ENCODE results near the gene DYSF.

The DYSF gene

GRCh38 chr2:71513096-71513495, 59.7 kb downstream of the DYSF start:
- H3K9me3 Mint-ChIP-seq: no peaks in the 10 kb centered on the region
- ATAC-seq: peak; percentile 31
- no peaks in the 10 kb centered on the region for H3K36me3 Mint-ChIP-seq
- H3K27me3 Mint-ChIP-seq: peaks cover 35% of the 10 kb centered on the region
- no peak overlapping the region for H3K27ac Mint-ChIP-seq
- H3K4me1 Mint-ChIP-seq: no peaks in the 10 kb centered on the region
- H3K4me3 Mint-ChIP-seq: no peak overlapping the region

- H3K36me3 Mint-ChIP-seq: no peaks in the 10 kb centered on the region
- no peak overlapping the region for H3K27ac Mint-ChIP-seq
- H3K4me1 Mint-ChIP-seq: no peaks in the 10 kb centered on the region
- H3K9me3 Mint-ChIP-seq: no peaks in the 10 kb centered on the region
- H3K4me3 Mint-ChIP-seq: no peak overlapping the region
- no peak for ATAC-seq
- H3K27me3 Mint-ChIP-seq: peaks cover 35% of the 10 kb centered on the region
Measured at GRCh38 chr2:71513721-71514120, 60.4 kb downstream of the DYSF start.

GRCh38 chr2:71516253-71516888, 63.0 kb downstream of the DYSF start:
- peak; percentile 7 for ATAC-seq
- no peak overlapping the region for H3K27ac Mint-ChIP-seq

GRCh38 chr2:71517851-71518250, 64.5 kb downstream of the DYSF start:
- no peaks in the 10 kb centered on the region for H3K36me3 Mint-ChIP-seq
- H3K27me3 Mint-ChIP-seq: peaks cover 23% of the 10 kb centered on the region
- H3K4me3 Mint-ChIP-seq: no peak overlapping the region
- H3K4me1 Mint-ChIP-seq: no peaks in the 10 kb centered on the region
- no peak for ATAC-seq
- H3K9me3 Mint-ChIP-seq: peaks cover 6% of the 10 kb centered on the region
- no peak overlapping the region for H3K27ac Mint-ChIP-seq

More at GRCh38 chr2:71516253-71516888, 63.0 kb downstream of the DYSF start:
- no peaks in the 10 kb centered on the region for H3K4me1 Mint-ChIP-seq
- peaks cover 4% of the 10 kb centered on the region for H3K9me3 Mint-ChIP-seq
- H3K36me3 Mint-ChIP-seq: no peaks in the 10 kb centered on the region
- H3K4me3 Mint-ChIP-seq: no peak overlapping the region
- peaks cover 24% of the 10 kb centered on the region for H3K27me3 Mint-ChIP-seq

- peaks cover 6% of the 10 kb centered on the region for H3K9me3 Mint-ChIP-seq
- H3K4me1 Mint-ChIP-seq: no peaks in the 10 kb centered on the region
- H3K27ac Mint-ChIP-seq: no peak overlapping the region
- no peaks in the 10 kb centered on the region for H3K36me3 Mint-ChIP-seq
- no peak overlapping the region for H3K4me3 Mint-ChIP-seq
- no peak for ATAC-seq
- H3K27me3 Mint-ChIP-seq: peaks cover 46% of the 10 kb centered on the region
Measured at GRCh38 chr2:71521436-71521950, 68.1 kb downstream of the DYSF start.

GRCh38 chr2:71524476-71524875, 71.1 kb downstream of the DYSF start:
- peaks cover 60% of the 10 kb centered on the region for H3K27me3 Mint-ChIP-seq
- no peak overlapping the region for H3K27ac Mint-ChIP-seq
- no peaks in the 10 kb centered on the region for H3K4me1 Mint-ChIP-seq
- no peak for ATAC-seq
- H3K9me3 Mint-ChIP-seq: peaks cover 6% of the 10 kb centered on the region
- H3K36me3 Mint-ChIP-seq: no peaks in the 10 kb centered on the region
- H3K4me3 Mint-ChIP-seq: no peak overlapping the region

- Mint-ChIP-seq H3K4me3 (no peak overlapping the region), H3K36me3 (no peaks in the 10 kb centered on the region), H3K4me1 (no peaks in the 10 kb centered on the region), H3K27ac (no peak overlapping the region), H3K27me3 (peaks cover 71% of the 10 kb centered on the region), H3K9me3 (peaks cover 5% of the 10 kb centered on the region)
- ATAC-seq: no peak
Measured at GRCh38 chr2:71526141-71526540, 72.8 kb downstream of the DYSF start.

GRCh38 chr2:71526975-71527374, 73.6 kb downstream of the DYSF start:
- Mint-ChIP-seq H3K27ac (no peak overlapping the region), H3K36me3 (no peaks in the 10 kb centered on the region), H3K27me3 (peaks cover 73% of the 10 kb centered on the region), H3K4me1 (no peaks in the 10 kb centered on the region), H3K4me3 (no peak overlapping the region), H3K9me3 (peaks cover 2% of the 10 kb centered on the region)
- no peak for ATAC-seq

- Mint-ChIP-seq H3K27me3 (peaks cover 73% of the 10 kb centered on the region), H3K4me3 (no peak overlapping the region), H3K4me1 (no peaks in the 10 kb centered on the region), H3K9me3 (no peaks in the 10 kb centered on the region), H3K36me3 (no peaks in the 10 kb centered on the region), H3K27ac (no peak overlapping the region)
- peak; percentile 39 for ATAC-seq
Measured at GRCh38 chr2:71528131-71528591, 74.8 kb downstream of the DYSF start.

- Mint-ChIP-seq H3K9me3 (no peaks in the 10 kb centered on the region), H3K4me1 (no peaks in the 10 kb centered on the region), H3K27me3 (peaks cover 73% of the 10 kb centered on the region), H3K27ac (no peak overlapping the region), H3K4me3 (no peak overlapping the region), H3K36me3 (no peaks in the 10 kb centered on the region)
- no peak for ATAC-seq
Measured at GRCh38 chr2:71528749-71529148, 75.4 kb downstream of the DYSF start.

- Mint-ChIP-seq H3K27me3 (peaks cover 75% of the 10 kb centered on the region), H3K9me3 (no peaks in the 10 kb centered on the region), H3K36me3 (no peaks in the 10 kb centered on the region)
Measured at GRCh38 chr2:71530211-71530610, 76.8 kb downstream of the DYSF start.

GRCh38 chr2:71530641-71531332, 77.4 kb downstream of the DYSF start:
- no peaks in the 10 kb centered on the region for H3K9me3 Mint-ChIP-seq
- peaks cover 75% of the 10 kb centered on the region for H3K27me3 Mint-ChIP-seq
- ATAC-seq: no peak
- H3K4me1 Mint-ChIP-seq: no peaks in the 10 kb centered on the region
- no peaks in the 10 kb centered on the region for H3K36me3 Mint-ChIP-seq
- no peak overlapping the region for H3K4me3 Mint-ChIP-seq
- H3K27ac Mint-ChIP-seq: no peak overlapping the region

More at GRCh38 chr2:71530211-71530610, 76.8 kb downstream of the DYSF start:
- H3K27ac Mint-ChIP-seq: no peak overlapping the region
- H3K4me1 Mint-ChIP-seq: no peaks in the 10 kb centered on the region
- ATAC-seq: no peak
- H3K4me3 Mint-ChIP-seq: no peak overlapping the region

GRCh38 chr2:71531522-71532047, 78.2 kb downstream of the DYSF start:
- no peak for ATAC-seq
- peaks cover 75% of the 10 kb centered on the region for H3K27me3 Mint-ChIP-seq
- H3K4me1 Mint-ChIP-seq: no peaks in the 10 kb centered on the region
- no peaks in the 10 kb centered on the region for H3K36me3 Mint-ChIP-seq
- H3K9me3 Mint-ChIP-seq: no peaks in the 10 kb centered on the region
- H3K4me3 Mint-ChIP-seq: no peak overlapping the region
- no peak overlapping the region for H3K27ac Mint-ChIP-seq

- no peak for ATAC-seq
- peaks cover 75% of the 10 kb centered on the region for H3K27me3 Mint-ChIP-seq
- no peaks in the 10 kb centered on the region for H3K9me3 Mint-ChIP-seq
- no peak overlapping the region for H3K4me3 Mint-ChIP-seq
- no peak overlapping the region for H3K27ac Mint-ChIP-seq
- no peaks in the 10 kb centered on the region for H3K4me1 Mint-ChIP-seq
- H3K36me3 Mint-ChIP-seq: no peaks in the 10 kb centered on the region
Measured at GRCh38 chr2:71532327-71532726, 79.0 kb downstream of the DYSF start.

- H3K27ac Mint-ChIP-seq: no peak overlapping the region
Measured at GRCh38 chr2:71534201-71534600, 80.8 kb downstream of the DYSF start.

GRCh38 chr2:71534826-71535225, 81.5 kb downstream of the DYSF start:
- H3K27ac Mint-ChIP-seq: no peak overlapping the region
- peaks cover 63% of the 10 kb centered on the region for H3K27me3 Mint-ChIP-seq
- no peaks in the 10 kb centered on the region for H3K36me3 Mint-ChIP-seq
- H3K4me1 Mint-ChIP-seq: no peaks in the 10 kb centered on the region
- H3K9me3 Mint-ChIP-seq: no peaks in the 10 kb centered on the region
- H3K4me3 Mint-ChIP-seq: no peak overlapping the region
- no peak for ATAC-seq

More at GRCh38 chr2:71534201-71534600, 80.8 kb downstream of the DYSF start:
- Mint-ChIP-seq H3K27me3 (peaks cover 65% of the 10 kb centered on the region), H3K4me3 (no peak overlapping the region), H3K4me1 (no peaks in the 10 kb centered on the region), H3K36me3 (no peaks in the 10 kb centered on the region), H3K9me3 (no peaks in the 10 kb centered on the region)
- no peak for ATAC-seq

Data from stimulated activated memory B cell treated with anti-CD40 and anti-IgM and Interleukin-4, amounts not matched to agents 10 μg/mL and 1 μg/mL and 100 μg/mL, for 72 hours (primary cell).